ENCODE data around the gene TMED4.

The TMED4 gene

DNA sequence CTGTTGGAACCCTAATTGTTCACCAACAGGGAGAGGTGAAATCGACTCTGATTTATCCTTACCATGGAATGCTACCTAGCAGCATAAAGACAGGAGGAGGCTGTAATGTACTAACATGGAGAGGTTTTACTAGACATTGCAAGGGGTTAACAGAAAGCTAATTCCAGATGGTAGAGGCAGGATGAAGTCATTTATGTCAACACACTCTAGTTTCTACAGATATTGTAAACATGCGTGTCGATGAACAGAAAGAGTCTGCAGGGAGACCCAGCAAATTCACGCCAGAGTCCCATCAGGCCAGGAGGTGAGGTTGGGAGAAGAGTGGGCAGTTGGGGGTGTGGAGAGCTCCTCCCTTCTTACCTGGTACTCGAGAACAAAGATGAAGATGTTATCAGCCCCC is 47.9 kb downstream of the TMED4 start:
- Histone ChIP-seq H3K9ac (ENCODE audit: low read length) (no peak overlapping the region), H3K4me3 (ENCODE audit: low read length) (no peak overlapping the region), H3F3A (ENCODE audit: insufficient read depth, low read length) (no peaks in the 10 kb centered on the region), H3K36me3 (replicated peaks; ENCODE audit: insufficient read depth, low read length) (no peaks in the 10 kb centered on the region), H3K4me2 (ENCODE audit: low read depth, low read length) (no peak overlapping the region), H3K4me1 (ENCODE audit: low read length) (no peaks in the 10 kb centered on the region), H3K9me2 (replicated peaks; ENCODE audit: insufficient read depth, low read length) (no peaks in the 10 kb centered on the region), H2AFZ (ENCODE audit: low read length) (no peak overlapping the region), H4K20me1 (ENCODE audit: insufficient read depth, low read length) (no peaks in the 10 kb centered on the region), H3K27ac (ENCODE audit: low read length) (no peak overlapping the region), H3K27me3 (replicated peaks; ENCODE audit: insufficient read depth, low read length) (no peaks in the 10 kb centered on the region), H3K9me3 (replicated peaks; ENCODE audit: insufficient read depth, low read length) (no peaks in the 10 kb centered on the region), H3K79me2 (ENCODE audit: low read length) (no peaks in the 10 kb centered on the region)
- TF ChIP-seq, protein P1, sequence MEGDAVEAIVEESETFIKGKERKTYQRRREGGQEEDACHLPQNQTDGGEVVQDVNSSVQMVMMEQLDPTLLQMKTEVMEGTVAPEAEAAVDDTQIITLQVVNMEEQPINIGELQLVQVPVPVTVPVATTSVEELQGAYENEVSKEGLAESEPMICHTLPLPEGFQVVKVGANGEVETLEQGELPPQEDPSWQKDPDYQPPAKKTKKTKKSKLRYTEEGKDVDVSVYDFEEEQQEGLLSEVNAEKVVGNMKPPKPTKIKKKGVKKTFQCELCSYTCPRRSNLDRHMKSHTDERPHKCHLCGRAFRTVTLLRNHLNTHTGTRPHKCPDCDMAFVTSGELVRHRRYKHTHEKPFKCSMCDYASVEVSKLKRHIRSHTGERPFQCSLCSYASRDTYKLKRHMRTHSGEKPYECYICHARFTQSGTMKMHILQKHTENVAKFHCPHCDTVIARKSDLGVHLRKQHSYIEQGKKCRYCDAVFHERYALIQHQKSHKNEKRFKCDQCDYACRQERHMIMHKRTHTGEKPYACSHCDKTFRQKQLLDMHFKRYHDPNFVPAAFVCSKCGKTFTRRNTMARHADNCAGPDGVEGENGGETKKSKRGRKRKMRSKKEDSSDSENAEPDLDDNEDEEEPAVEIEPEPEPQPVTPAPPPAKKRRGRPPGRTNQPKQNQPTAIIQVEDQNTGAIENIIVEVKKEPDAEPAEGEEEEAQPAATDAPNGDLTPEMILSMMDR (IDR thresholded peaks at IDR 0.05; ENCODE audit: low read length): no peak
- TF ChIP-seq EZH2phosphoT487 (IDR thresholded peaks at IDR 0.05; ENCODE audit: low read length) (no peak), EZH2 (optimal IDR thresholded peaks at IDR 0.05; ENCODE audit: low read depth, low read length) (no peak)
- DNase-seq: no peak

DNA sequence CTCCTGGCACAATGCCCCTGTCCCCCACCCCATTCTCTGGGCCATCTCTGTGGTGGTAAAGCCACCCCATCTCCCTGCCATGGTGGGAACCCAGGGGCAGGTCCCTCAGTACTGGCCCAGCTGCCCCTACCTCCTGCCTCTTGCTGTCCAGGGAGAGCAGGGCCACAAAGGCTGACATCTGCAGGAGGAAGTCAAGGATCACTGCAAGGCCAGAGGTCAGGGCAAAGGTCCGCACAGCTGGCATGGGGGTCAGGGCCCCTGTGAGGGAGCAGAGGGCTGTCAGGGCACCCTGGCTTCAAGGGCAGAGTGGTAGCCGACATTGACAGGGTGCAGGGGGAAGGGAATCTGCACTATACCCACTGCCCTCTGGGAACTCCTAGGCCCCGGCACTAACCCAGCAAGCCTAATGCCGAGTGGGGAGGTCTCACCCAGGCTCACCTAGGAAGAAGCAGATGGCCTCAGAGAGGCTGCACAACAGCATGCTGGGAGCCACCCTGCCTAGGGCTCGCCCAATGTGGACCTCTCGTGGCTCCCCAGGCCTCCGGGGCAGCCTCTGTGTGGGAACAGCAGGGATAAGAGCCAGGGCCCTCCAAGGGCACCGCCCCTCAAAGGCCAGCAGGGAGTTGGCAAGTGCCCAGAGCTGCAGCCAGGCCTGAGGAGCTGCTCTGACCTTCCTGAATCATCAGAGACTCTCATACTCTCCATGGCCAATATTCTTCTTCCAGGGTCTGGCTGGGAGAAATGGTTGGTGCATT is 48.6 kb downstream of the TMED4 start:
- Histone ChIP-seq H3K9ac (ENCODE audit: low read length) (no peak overlapping the region), H3K79me2 (ENCODE audit: low read length) (no peaks in the 10 kb centered on the region), H3K4me2 (ENCODE audit: low read depth, low read length) (no peak overlapping the region), H3K36me3 (replicated peaks; ENCODE audit: insufficient read depth, low read length) (no peaks in the 10 kb centered on the region), H3K9me3 (replicated peaks; ENCODE audit: insufficient read depth, low read length) (no peaks in the 10 kb centered on the region), H3K4me3 (ENCODE audit: low read length) (no peak overlapping the region), H3K4me1 (ENCODE audit: low read length) (no peaks in the 10 kb centered on the region), H3K27me3 (replicated peaks; ENCODE audit: insufficient read depth, low read length) (no peaks in the 10 kb centered on the region), H4K20me1 (ENCODE audit: insufficient read depth, low read length) (no peaks in the 10 kb centered on the region), H3K27ac (ENCODE audit: low read length) (no peak overlapping the region), H3K9me2 (replicated peaks; ENCODE audit: insufficient read depth, low read length) (no peaks in the 10 kb centered on the region), H3F3A (ENCODE audit: insufficient read depth, low read length) (no peaks in the 10 kb centered on the region), H2AFZ (ENCODE audit: low read length) (no peak overlapping the region)
- TF ChIP-seq EZH2 (optimal IDR thresholded peaks at IDR 0.05; ENCODE audit: low read depth, low read length) (no peak), EZH2phosphoT487 (IDR thresholded peaks at IDR 0.05; ENCODE audit: low read length) (no peak)
- TF ChIP-seq, protein P1 (IDR thresholded peaks at IDR 0.05; ENCODE audit: low read length): no peak
- no peak for DNase-seq

DNA sequence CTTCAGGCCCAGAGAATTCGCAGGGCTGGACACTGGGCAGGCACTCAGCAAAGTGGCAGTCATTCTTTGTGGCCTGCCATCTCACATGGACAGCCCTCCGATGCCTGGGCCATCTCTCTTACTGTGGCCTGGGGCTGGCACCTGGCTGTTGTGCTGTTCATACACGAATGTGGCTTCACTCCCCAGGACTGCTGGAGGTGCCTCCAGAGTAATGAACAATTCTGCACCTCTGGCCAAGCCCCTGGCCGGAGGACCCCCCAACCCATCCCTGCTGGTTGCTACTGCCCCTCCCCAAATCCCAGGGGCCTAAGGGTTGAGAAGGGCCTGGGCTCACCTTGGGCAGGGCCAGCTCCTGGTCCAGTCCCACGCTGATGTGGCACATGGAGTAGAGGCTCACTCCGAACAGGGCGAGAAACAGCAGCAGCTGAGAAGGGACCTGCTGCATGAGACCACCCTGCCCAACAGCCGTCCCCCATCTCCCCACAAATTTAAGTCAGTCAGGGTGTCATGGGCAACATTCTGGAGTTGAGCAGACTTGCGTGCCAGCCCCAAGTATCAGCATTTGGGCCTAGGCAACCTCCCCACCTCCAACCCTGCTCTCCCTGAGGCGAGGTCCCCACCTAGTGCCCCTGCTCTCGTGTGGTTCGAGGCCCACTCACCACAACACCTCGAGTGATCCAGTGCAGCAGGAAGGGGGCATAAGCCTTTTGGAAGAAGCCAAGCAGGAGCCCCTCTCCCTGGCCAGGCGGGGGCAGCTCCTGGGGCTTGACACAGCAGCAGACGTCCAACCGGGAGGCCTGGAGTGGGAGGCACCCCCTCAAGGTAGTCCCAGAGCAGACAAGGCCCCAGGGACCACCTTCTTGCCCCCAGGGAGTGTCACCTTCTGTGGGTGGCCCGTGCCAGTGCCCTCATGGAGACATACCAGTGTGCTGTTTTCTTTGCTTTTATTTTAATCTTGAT is 50.3 kb downstream of the TMED4 start:
- Histone ChIP-seq H3K27me3 (replicated peaks; ENCODE audit: insufficient read depth, low read length) (no peaks in the 10 kb centered on the region), H3K27ac (ENCODE audit: low read length) (no peak overlapping the region), H3K9ac (ENCODE audit: low read length) (no peak overlapping the region), H3K9me2 (replicated peaks; ENCODE audit: insufficient read depth, low read length) (no peaks in the 10 kb centered on the region), H3K4me1 (ENCODE audit: low read length) (no peaks in the 10 kb centered on the region), H3F3A (ENCODE audit: insufficient read depth, low read length) (no peaks in the 10 kb centered on the region), H4K20me1 (ENCODE audit: insufficient read depth, low read length) (no peaks in the 10 kb centered on the region), H3K36me3 (replicated peaks; ENCODE audit: insufficient read depth, low read length) (no peaks in the 10 kb centered on the region), H3K9me3 (replicated peaks; ENCODE audit: insufficient read depth, low read length) (no peaks in the 10 kb centered on the region), H3K4me2 (ENCODE audit: low read depth, low read length) (no peak overlapping the region), H3K79me2 (ENCODE audit: low read length) (no peaks in the 10 kb centered on the region), H3K4me3 (ENCODE audit: low read length) (no peak overlapping the region), H2AFZ (ENCODE audit: low read length) (no peak overlapping the region)
- DNase-seq: no peak
- no peak for TF ChIP-seq EZH2 (optimal IDR thresholded peaks at IDR 0.05; ENCODE audit: low read depth, low read length)
- TF ChIP-seq EZH2phosphoT487 (IDR thresholded peaks at IDR 0.05; ENCODE audit: low read length): no peak
- TF ChIP-seq, protein P1 (IDR thresholded peaks at IDR 0.05; ENCODE audit: low read length): no peak
